A673 (cell line): ENCODE results near the gene C6orf62.

Experiments
- CTCF ChIP-seq: fragments of 300-800, 200-600 bp; sonication (generic); conservative IDR thresholded peaks from 2 replicates; pipeline ENCODE4 v1.5.1; 2017; ENCODE audit warnings: low read depth, mild to moderate bottlenecking, antibody characterized with exemption, low read length, moderate library complexity, mixed read lengths
- EZH2 ChIP-seq: fragments of 200-600 bp; sonication (generic); IDR thresholded peaks from 2 replicates; pipeline ENCODE4 v1.6.1; 2017; ENCODE audit warnings: borderline replicate concordance, low read depth, mild to moderate bottlenecking, mixed read lengths, antibody characterized with exemption, low read length; ENCODE audit not compliant: poor library complexity, severe bottlenecking

GRCh38 chr6:24720604-24721460 is 1.9 kb upstream of the C6orf62 start:
- TF ChIP-seq EZH2 (no peak), CTCF (no peak)
